HL-60 (cell line): ENCODE results near the gene ARHGAP26.

Source experiments
- DNase-seq, 2 experiments: peaks; one replicate each; pipeline ENCODE4 v3.0.0-alpha.2; 2010 to 2020; ENCODE audit warnings: low read depth in 1 of 2, low spot score in 1 of 2
- H3K27ac ChIP-seq: fragments of 250-450 bp; sonication (Bioruptor Pico); replicated peaks from 2 replicates; pipeline ENCODE4 v1.5.1; 2020; ENCODE audit warnings: mild to moderate bottlenecking, moderate library complexity
- H3K27me3 ChIP-seq: fragments of 250-450 bp; sonication (Bioruptor Pico); 2 replicates; pipeline ENCODE4 v1.5.1; 2021; ENCODE audit warnings: mild to moderate bottlenecking, moderate library complexity; ENCODE audit not compliant: insufficient read depth, poor library complexity, severe bottlenecking
- H3K4me3 ChIP-seq: replicated peaks from 2 replicates; pipeline ENCODE4 v1.5.1; 2011; ENCODE audit warnings: mild to moderate bottlenecking, control low read depth, low read length; ENCODE audit not compliant: insufficient read depth
- CTCF ChIP-seq: IDR thresholded peaks from one replicate; pipeline ENCODE4 v1.5.1; 2011; ENCODE audit warnings: low read length, control low read depth, inconsistent platforms; ENCODE audit not compliant: insufficient read depth
- GABPA ChIP-seq: IDR thresholded peaks from 2 replicates; pipeline ENCODE4 v1.6.1; 2012; ENCODE audit warnings: low read depth
- POLR2AphosphoS5 ChIP-seq: IDR thresholded peaks from 2 replicates; pipeline ENCODE4 v1.6.1; 2012; ENCODE audit warnings: low read depth
- SPI1 ChIP-seq: IDR thresholded peaks from 2 replicates; pipeline ENCODE4 v1.6.1; 2012; ENCODE audit warnings: low read depth, mild to moderate bottlenecking, borderline replicate concordance
- TF ChIP-seq, protein P1 (sequence below): IDR thresholded peaks from 2 replicates; pipeline ENCODE4 v1.6.1; 2012; ENCODE audit warnings: low read depth; ENCODE audit not compliant: insufficient replicate concordance

ARHGAP26 gene

DNA sequence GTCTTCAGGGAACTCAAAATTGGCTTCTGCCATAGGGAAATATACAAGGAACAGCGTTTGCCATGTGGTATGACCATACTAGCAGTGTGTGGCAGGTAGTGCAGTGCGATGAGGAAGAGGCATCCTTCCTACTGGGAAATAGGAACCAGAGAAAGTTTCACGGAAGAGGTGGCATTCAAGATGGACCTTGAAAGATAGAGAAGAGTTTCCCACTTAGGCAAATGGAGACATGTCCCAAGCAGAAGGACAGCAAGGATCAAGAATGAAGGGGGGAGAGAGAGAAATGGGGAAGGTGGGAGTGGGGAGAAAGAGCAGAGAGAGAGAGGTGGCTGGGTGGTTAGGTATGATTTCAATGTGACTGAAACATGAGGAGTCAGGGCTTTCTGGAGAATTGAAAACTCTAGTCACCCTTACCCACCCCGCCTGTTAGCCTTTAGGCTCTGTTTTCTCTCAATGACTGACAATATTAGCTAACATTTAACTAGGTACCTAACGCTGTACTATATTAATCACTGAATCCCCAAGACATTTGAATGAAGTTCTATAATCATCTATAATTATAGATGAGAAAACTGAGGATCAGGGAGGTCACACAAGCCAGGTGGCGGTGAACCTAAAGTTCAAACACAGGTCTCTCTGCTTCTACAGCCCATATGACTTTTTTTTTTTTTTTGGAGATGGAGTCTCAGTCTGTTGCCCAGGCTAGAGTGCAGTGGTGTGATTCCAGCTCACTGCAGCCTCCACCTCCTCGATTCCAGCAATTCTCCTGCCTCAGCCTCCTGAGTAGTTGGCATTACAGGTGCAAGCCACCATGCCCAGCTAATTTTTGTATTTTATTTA is 462.0 kb downstream of the ARHGAP26 start:
- Histone ChIP-seq H3K4me3 (no peak overlapping the region), H3K27me3 (no peaks in the 10 kb centered on the region), H3K27ac (no peak overlapping the region)
- DNase-seq = no peak
- TF ChIP-seq, protein P1, sequence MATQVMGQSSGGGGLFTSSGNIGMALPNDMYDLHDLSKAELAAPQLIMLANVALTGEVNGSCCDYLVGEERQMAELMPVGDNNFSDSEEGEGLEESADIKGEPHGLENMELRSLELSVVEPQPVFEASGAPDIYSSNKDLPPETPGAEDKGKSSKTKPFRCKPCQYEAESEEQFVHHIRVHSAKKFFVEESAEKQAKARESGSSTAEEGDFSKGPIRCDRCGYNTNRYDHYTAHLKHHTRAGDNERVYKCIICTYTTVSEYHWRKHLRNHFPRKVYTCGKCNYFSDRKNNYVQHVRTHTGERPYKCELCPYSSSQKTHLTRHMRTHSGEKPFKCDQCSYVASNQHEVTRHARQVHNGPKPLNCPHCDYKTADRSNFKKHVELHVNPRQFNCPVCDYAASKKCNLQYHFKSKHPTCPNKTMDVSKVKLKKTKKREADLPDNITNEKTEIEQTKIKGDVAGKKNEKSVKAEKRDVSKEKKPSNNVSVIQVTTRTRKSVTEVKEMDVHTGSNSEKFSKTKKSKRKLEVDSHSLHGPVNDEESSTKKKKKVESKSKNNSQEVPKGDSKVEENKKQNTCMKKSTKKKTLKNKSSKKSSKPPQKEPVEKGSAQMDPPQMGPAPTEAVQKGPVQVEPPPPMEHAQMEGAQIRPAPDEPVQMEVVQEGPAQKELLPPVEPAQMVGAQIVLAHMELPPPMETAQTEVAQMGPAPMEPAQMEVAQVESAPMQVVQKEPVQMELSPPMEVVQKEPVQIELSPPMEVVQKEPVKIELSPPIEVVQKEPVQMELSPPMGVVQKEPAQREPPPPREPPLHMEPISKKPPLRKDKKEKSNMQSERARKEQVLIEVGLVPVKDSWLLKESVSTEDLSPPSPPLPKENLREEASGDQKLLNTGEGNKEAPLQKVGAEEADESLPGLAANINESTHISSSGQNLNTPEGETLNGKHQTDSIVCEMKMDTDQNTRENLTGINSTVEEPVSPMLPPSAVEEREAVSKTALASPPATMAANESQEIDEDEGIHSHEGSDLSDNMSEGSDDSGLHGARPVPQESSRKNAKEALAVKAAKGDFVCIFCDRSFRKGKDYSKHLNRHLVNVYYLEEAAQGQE = no peak
- TF ChIP-seq GABPA (no peak), POLR2AphosphoS5 (no peak), SPI1 (no peak), CTCF (no peak)

GRCh38 chr5:143233031-143233430 is 462.9 kb downstream of the ARHGAP26 start:
- peak in 1 of 2 experiments; percentile 7 for DNase-seq
- no peak for TF ChIP-seq SPI1
- Histone ChIP-seq H3K27ac (no peak overlapping the region), H3K4me3 (no peak overlapping the region), H3K27me3 (no peaks in the 10 kb centered on the region)

DNA sequence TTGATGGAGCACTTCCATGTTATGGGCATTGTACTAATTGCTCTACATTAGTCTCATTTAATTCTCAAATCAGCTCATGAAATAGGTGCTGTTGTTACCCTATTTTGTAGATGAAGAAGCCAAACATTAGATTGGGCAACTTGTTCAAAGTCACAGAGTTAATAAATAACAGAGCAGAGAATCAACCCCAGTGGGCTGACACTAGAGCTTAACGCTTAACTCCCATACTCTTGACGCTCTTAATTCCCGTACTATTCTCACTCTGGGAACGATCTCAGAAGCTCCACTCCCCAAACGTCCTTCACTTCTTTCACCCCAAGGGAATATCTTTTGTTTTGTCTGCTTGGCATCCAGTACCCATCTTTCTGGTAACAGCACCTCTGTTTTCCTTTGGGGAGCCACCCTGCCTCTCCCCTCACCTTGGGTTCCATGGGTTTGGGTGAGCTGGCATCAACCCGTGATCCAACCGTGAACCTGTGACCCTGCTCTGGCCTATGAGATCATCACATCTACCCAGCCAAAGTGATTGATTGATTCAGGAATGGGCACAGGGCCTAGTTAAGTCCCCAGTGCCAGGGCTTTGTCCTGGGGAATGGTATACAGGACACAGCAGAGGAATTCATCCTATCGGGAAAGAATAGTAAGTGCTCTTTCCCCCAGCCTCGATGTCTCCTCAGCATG is 464.1 kb downstream of the ARHGAP26 start:
- TF ChIP-seq POLR2AphosphoS5 (no peak), CTCF (no peak), GABPA (no peak), SPI1 (no peak)
- TF ChIP-seq, protein P1 = no peak
- H3K4me3 ChIP-seq = no peak overlapping the region
- H3K27me3 ChIP-seq = no peaks in the 10 kb centered on the region
- no peak for DNase-seq
- no peak overlapping the region for H3K27ac ChIP-seq

DNA sequence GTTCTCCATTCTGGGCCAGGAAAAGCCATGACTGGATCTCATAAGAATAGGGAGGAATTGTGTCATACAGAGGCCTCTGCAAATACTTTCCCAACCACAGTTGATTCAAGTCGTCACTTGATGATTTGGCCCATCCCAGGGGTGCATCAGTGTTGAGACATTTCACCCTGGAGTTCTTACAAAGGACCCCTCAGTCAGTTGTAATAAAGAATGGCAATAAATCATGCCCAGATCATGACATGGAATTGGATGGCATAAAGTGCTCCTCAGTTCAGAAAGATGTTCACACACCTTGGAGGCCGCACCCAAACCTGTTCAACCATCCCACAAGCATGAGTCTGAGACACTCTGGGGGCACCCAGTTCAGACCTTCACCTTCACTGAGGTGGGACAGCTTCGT is 465.2 kb downstream of the ARHGAP26 start:
- Histone ChIP-seq H3K27me3 (no peaks in the 10 kb centered on the region), H3K4me3 (no peak overlapping the region), H3K27ac (no peak overlapping the region)
- no peak for DNase-seq
- TF ChIP-seq GABPA (no peak), CTCF (no peak), SPI1 (no peak)
